KG1 (cell line): Measurements from ENCODE around the gene IFT52.
"Not testable (repeated sequence)": the region's sequence is repeated elsewhere in the genome, so short reads cannot be mapped to it uniquely, and the experiment has no call there.

Source experiments
- DNase-seq: peaks from one replicate; lab custom pipeline; 2025; lab: John Stamatoyannopoulos, UW

IFT52 gene

DNA sequence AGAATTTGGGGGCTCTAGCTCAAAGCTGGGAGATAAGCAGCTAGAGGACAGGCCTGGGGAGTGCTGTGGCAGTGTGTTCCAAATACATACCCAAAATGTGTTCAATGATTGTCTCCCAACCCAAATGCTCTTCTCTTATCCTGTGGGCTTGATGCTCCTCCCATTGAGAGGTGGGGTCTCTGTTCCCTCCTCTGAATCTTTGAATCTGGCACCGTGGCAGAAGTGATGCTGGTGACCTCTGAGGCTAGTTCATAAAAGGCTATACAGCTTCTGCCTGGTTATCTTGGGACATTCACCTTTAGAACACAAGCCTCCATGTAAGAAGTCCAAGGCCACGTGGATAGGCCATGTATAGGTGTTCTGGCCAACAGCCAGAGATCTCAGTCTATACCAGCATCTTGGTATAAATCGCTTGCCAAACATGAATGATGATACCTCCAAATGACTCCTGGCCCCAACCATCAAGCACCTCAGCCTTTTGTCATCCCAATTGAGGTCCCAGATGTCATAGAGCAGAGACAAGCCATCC lies 60.3 kb downstream of the IFT52 start:
- DNase-seq = no peak

DNA sequence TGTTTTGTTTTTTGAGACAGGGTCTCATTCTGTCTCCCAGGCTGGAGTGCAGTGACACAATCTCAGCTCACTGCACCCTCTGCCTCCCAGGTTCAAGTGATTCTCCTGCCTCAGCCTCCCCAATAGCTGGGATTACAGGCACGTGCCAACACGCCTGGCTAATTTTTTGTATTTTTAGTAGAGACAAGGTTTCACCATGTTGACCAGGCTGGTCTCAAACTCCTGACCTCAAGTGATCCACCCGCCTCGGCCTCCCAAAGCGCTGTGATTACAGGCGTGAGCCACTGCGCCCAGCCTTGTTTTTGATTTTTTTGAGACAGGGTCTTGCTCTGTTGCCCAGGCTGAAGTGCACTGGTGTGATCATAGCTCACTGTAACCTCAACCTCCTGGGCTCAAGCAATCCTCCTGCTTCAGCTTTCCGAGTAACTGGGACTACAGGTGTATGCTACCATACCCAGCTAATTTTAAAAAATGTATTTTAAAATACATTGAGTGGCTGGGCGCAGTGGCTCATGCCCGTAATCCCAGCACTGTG lies 61.0 kb downstream of the IFT52 start:
- not testable (repeated sequence) for DNase-seq

DNA sequence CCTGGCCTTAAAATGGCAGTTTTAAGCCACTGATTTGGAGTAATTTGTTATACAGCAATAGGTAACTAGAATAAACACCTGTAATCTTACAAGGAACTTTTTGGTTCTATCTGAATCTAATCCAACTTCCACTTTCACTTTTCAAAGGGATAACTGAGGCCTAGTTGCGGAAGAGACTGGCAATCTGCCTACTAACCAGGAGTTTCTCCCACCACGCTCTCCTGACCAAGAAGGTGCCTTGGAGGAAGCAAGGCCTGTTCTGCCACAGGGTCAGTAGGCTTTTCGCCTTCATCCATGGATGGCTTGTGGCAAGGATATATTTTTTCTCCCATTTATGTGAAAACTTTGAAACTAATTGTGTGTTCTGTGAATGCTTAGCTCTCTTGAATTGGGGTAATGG lies 63.2 kb downstream of the IFT52 start:
- DNase-seq = no peak

DNA sequence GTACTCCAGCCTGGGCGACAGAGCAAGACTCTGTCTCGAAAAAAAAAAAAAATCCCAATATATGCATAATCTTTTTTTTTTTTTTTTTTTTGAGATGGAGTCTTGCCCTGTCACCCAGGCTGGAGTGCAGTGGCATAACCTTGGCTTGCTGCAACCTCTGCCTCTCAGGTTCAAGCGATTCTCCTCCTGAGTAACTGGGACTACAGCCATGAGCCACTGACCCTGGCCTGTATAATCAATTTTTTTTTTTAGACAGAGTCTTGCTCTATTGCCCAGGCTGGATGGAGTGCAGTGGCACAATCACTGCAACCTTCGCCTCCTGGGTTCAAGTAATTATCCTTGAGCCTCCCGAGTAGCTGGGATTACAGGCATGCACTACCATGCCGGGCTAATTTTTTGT lies 64.4 kb downstream of the IFT52 start:
- not testable (repeated sequence) for DNase-seq

DNA sequence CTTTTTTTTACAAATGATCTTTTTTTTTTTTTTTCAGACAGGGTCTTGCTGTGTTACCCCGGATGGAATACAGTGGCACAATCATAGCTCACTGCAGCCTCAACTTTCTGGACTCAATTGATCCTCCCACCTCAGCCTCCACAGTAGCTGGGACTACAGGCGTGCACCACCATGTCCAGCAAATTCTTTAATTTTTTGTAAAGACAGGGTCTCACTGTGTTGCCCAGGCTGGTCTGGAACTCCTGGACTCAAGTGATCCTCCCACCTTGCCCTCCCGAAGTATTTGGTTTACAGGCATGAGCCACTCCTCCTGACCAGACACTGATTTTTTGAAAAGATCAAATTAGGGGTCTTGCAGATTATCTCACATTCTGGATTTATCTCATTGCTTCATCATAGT lies 65.2 kb downstream of the IFT52 start:
- no peak for DNase-seq

DNA sequence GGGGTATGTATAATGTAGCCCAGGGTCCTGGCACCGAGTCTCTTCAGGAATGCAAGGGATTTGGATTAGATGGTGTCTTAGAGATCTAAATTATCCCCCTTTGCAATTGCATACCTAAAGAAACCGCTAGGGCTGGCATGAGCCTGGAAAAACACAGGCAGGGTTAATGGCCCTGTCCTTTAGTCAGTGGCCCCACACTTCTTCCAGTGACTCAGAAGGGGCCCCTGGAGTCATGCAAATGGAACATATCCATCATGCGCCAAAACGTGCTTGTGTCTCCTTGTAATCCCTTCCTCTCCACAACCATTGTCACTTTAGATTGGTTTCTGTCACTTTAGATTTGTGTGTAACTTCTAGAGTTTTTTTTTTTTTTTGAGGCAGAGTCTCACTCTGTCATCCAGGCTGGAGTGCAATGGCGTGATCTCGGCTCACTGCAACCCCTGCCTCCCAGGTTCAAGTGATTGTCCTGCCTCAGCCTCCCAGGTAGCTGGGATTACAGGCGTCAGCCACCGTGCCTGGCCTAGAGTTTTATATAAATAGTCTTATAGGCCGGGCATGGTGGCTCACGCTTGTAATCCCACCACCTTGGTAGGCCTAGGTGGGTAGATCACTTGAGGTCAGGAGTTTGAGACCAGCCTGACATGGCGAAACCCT lies 67.5 kb downstream of the IFT52 start:
- no peak for DNase-seq

DNA sequence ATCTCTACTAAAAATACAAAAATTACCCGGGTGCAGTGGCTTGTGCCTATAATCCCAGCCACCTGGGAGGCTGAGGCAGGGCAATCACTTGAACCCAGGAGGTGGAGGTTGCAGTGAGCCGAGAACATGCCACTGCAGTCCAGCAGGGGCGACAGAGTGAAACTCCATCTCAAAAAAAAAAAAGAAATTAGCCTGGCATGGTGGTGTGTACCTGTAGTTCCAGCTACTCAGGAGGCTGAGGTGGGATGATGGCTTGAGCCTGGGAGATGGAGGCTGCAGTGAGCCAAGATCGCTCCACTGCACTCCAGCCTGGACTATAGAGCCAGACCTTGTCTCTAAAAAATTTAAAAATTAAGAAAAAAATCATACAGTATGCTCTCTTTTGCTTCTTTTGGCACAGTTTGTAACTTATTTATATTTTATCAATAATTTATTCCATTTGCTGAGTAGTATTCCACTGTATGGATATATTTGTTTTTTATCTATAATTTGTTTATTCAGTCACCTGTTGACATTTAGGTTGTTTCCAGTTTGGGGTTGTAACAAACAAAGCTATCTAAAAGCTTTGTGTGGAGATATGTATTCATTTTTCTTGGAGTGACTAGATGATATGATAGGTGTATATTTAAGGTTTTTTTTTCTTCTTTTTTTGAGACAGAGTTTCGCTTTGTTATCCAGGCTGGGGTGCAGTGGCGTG lies 68.1 kb downstream of the IFT52 start:
- no peak for DNase-seq

DNA sequence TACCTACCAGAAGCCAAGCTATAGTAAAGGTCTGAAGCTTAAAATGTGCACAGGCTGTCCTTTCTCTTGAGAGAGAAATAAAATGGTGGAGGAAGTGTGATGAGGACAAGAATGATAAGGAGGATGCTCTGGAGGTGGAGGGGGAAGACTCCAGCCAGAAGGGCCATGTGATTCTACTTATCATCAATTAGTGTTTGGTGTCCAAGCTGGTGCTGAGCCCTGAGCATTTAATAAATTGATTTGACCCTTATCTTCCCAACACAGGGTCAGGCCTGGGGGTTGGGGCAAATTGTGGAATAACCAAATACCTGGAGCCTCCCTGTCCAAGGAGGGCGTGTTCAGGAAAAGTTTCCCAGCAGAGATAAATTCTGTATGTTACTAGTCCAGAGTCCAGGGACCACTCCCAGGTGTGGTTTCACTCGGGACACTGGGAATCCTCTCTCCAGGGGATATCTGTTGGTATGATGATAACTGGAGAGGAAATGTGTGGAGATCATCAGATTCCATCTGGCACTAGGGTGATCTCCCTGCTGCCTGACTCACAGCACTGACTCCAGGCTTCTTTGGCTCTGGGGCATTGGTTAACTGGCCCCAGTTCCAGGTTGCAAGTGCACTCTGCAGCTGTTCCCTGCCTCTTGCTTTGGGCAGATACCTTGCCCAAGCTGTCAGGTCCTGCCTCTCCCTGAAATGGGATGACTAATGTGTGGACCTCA lies 72.4 kb downstream of the IFT52 start:
- DNase-seq = no peak

DNA sequence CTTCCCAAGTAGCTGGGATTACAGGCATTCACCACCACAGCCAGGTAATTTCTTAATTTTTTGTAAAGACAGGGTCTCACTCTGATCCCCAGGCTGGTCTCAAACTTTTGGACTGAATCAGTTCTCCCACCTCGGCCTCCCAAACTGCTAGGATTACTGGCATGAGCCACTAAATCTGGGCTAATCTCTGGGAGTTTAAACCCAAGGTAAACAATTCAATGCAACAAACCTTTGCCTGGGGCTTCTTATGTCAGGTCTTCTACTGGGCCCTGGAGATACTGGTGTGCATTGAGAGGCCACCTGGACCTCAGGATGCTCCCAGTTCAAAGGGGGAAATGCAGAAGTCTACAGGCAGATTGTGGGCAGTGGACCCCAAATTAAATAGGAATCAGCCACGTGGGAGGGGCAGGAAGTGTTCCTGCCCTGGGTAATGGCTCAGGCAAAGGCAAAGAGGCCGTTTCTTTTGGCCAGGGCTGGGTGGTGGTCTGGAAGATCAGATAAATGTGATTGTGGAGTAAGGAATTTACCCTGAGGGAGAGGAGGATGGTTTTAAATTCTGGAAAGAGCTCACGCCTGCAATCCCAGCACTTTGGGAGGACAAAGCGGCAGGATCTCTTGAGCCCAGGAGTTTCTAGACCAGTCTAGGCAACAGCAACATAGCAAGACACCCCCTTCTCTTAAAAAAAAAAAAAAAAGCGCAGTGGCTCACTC lies 74.9 kb downstream of the IFT52 start:
- no peak for DNase-seq

DNA sequence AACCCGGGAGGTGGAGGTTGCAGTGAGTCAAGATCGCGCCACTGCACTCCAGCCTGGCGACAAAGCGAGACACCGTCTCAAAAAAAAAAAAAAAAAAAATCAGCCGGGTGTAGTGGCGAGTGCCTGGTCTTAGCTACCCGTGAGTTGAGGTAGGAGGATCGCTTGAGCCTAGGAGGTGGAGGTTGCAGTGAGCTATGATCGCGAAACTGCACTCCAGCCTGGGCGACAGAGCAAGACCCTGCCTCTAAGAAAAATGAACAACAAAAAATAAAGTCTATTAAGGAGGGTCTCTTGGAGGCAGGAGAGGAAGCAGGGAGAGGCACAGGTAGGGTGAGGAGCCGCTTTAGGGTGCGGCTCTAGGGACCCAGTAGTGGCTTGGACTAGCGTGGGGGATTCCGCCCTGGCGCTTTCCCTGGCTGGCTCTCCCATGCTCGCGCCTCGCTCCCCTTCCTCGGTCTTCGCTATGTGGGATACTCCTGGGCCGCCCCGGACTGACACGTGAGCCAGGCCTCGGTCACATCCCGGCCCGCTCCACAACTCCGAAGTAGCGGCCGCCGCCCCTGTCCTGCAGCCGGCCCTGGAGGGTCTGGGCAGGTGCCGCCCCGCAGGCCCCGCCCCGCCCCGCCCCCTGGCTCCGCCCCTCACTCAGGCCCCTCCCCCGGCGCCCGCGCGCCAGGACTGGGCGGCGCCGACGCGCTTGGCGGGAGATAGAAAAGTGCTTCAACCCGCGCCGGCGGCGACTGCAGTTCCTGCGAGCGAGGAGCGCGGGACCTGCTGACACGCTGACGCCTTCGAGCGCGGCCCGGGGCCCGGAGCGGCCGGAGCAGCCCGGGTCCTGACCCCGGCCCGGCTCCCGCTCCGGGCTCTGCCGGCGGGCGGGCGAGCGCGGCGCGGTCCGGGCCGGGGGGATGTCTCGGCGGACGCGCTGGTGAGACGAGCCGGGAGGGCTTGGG lies 75.9 kb downstream of the IFT52 start, which contains the start of gene MYBL2:
MYBL2 (plus strand) TSS at position 739 of the 953 bp plus-strand sequence; CDS start at position 909, 170 bp downstream.
- peak; percentile 15 for DNase-seq

DNA sequence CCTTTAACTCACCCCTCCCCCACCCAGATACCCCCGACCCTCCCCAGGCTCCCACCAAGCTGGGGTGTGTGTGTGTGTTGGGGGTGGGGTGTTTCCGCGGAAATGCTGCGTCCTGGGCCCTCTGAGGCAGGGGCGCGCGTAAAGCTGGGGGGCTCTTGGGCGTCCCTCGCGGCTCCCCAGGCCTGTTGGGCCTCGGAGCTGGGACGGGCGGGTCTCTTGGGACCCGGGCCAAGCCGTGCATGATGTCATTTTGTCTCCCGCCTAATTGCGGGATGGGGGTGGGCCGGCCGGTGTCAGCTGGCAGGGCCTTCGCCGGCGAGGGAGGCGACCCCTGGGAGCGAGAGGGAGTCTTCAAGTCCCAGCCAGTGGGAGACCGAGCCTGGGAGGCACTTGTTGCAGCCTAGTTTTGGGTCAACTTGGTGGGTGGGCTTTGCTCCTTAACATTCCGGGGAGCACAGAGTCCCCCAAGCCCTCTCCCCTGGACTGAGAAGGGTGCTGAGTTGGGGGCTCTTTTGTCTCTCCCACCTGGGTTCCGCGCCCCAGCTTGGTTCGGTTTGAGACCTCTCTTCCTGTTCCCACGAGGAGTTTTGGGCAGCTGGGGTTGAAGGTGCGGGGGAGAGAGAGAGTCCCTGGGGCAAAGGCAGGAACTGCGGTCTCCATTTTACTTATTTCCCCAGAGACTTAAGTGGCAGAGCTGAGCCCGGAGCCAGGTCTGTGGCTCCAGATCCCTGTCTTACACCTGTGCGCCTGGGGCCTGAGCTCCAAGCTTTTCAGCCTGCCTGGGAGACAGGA lies 76.8 kb downstream of the IFT52 start:
- DNase-seq = no peak

DNA sequence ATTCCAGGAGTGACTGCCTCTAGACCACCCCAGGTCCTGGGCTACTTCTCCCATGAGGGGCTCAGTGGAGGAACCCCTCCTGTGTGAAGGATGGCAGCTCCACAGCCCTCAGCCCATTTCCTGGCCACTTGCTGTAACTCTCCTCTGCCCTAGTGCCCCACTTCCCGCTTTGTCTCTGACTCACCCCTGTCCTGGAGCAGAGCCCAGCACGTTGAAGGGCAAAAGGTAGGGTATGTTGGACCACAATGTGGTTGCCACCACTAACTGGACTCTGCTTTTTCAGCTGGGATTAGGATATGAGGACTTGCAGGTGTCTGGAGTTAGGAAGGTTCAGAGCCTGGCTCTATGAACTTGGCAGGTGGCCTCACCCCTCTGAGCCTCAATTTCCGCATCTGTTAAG lies 78.6 kb downstream of the IFT52 start:
- no peak for DNase-seq

DNA sequence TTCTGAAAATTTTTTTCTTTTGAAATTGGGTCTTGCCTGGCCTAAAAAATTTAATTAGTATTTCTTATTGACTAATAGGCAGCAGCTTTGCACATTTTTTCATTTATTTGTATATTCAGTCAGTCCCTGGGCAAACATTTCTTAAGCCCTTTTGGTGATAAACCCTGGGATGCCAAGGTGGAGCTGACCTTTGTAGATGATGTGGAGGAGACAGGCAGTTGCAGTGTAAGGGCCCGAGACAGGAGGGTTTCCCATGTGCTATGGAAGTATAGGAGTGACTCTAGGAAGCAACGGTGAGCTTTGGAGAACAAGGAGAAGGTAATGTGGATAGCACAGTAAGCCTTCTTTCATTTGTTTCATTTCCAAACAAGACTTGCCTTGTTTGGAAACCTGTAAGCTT lies 79.7 kb downstream of the IFT52 start:
- no peak for DNase-seq

DNA sequence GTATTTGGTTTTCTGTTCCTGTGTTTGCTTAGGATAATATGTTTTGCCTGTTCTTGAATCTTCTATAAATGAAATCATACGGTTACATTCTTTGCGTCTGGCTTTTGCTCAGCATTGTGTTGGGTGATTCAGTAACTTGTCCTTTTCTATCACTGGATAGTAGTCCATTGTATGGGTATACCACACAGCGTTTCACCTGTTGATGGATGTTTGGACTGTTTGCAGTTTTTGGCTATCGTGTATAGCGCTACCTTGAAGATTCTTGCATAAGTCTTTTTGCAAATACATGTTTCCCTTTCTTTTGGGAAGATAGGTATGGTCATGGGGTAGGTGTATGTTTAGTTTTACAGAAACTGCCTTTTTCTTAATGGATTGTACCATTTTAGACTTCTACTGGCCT lies 85.6 kb downstream of the IFT52 start:
- no peak for DNase-seq

DNA sequence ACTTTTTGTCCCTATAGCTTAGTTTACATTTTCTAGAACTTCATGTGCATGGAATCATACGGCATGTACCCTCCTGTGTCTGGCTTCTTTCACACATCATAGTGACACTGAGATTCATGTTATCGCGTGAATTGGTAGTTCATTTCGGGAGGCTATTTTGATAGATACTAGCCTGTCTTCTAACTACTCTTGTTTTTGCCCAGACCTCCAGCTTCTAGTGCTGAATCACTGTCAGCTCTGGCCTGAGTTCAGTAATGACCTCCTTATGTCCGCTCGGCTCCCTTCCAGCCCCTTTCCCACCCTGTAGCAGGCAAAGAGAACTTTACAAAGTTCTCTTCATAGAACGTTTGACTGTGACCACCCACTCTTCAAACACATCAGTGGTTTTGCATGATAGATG lies 90.2 kb downstream of the IFT52 start:
- no peak for DNase-seq

DNA sequence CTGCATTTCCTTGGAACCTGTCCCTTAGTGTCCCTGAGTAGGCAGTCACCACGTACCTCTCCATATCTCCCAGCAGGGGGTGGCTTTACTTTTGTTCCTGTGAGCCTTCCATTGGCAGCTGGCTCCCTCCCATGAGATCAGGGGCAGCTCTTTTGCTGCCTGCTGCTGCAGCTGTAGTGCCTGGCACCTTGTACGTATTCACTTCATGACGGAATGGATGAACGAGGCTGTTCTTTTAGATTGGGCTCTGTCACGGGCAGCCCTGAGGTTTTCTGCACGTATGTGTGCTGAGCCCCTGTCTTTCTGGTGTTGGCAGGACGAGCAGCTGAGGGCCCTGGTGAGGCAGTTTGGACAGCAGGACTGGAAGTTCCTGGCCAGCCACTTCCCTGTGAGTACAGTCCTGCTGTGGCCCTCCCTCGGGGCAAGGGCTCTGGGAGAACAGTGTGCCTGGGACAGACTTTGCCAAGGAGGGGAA lies 90.8 kb downstream of the IFT52 start:
- DNase-seq = no peak

DNA sequence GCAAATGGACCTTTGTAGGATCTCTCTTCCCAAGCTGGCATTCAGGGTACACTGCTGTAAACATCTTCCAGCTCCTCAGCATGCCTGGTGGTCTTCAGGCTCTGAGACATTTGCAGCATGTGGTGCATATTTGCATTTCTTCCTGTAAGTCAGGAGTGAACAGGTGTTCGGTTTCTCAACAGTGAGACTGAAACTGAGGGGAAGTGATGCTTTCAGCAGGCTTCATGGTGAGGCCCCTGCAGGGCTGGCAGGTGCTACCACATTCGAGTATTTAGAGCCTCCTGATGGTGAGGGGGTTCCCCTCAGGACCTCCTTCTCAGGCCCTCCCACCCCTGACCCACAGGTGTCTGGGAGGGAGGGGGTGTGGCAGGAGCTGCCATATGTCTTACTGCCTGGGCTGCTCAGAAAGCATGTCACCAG lies 91.3 kb downstream of the IFT52 start:
- DNase-seq = no peak

DNA sequence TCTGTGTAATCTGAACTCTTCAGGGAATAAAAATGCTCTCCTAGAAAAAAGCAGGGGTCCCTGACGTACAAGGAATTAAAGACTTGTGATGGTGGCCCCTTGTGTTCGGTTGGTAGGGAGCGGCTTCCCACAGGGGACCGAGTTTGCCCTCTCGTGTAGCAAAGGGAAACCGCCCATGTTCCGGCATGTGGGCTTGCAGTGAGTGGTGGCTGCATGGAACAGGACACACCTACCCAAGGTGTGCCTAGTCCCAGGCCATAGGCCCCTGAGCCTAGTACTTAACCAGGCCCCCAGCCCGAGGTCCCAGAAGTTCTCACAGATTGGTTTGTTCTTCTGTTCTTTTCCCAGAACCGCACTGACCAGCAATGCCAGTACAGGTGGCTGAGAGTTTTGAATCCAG lies 91.7 kb downstream of the IFT52 start:
- no peak for DNase-seq

DNA sequence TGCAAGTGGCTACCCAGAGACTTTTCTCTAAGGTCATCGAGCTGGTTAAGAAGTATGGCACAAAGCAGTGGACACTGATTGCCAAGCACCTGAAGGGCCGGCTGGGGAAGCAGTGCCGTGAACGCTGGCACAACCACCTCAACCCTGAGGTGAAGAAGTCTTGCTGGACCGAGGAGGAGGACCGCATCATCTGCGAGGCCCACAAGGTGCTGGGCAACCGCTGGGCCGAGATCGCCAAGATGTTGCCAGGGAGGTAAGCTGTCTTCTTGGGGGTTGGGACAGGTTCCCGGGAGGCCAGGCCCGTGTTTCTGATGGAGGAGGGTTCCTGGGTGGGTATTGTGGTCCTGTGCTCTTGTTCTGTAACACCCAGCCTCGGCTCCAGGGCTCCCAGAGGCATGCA lies 96.1 kb downstream of the IFT52 start:
- DNase-seq = no peak

DNA sequence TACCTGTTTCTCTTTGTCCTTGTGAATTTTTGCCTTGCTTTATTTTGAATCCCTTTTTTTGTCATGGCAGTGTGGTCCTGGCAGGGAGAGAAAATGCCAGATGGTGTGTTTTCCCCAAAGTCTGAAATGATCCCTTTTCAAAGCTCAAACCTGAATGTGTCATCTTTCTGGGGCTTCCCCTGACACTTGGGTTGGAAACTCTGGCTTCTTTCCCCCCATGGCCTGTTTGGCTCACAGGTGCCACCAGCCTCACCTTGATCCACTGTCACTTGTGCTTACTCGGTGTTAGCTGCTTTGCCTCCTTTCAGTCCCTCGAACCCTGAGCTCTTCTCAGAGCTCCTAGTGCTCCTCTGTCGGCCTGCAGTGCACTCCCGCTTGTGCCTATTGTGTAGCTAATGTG lies 98.4 kb downstream of the IFT52 start:
- DNase-seq = no peak
